ENCODE data around the gene C1RL.

Gene C1RL

DNA sequence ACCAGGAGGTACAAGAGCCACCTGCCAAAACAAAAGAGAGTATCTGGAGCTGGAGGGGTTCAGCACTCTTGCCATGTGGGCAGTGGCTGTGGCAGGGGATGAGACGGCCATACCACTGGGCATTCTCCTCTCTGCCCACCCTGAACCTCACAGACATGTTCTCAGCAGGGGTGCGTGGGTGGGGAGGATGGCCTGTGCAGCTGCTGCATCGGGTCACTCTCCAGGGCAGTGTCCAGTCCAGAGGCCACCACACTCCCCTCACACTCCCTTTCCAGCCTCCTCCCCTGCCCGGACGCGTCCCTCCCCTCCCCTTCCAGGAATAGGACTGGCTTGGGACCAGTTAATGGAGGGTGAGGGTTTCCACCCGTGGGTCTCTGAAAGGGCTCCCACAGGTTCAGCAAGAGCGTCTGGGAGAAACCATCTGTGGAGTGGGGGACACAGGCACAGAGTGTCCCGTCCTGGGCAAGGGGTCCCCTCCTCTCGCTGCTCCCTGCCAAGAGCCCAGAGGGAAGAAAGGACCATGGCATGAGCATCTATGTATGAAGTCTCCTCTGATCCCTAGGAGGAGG, 17.3 kb downstream of the C1RL start:
- DNase-seq: no peak

- no peak for DNase-seq
Measured at GRCh38 chr12:7091171-7091570, 17.8 kb downstream of the C1RL start.

GRCh38 chr12:7090222-7090998, 18.6 kb downstream of the C1RL start:
- DNase-seq: no peak

- DNase-seq: no peak
Measured at GRCh38 chr12:7089196-7089871, 19.7 kb downstream of the C1RL start.

GRCh38 chr12:7083125-7083524, 25.9 kb downstream of the C1RL start:
- no peak for DNase-seq

DNA sequence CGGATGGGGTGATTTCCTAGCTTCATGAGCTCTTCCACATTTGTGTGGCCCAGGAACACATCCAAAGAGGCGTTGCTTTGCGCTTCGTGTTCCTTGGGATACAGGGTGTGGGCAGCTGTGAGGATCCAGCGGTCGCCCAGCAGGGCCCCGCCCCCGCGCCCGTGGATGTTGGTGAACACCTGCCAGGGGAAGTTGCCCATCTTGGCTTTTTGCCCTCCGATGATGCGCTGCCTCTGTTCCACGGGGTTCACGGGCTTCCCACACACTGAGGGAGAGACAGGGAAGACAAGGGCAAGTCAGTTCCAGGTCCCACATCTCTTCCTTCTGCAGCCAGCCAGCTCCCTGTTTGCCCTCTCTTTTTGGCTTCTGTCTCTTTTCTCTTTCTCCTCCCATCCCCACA, 28.0 kb downstream of the C1RL start:
- no peak for DNase-seq

GRCh38 chr12:7079826-7080125, 29.2 kb downstream of the C1RL start:
- DNase-seq: no peak

DNA sequence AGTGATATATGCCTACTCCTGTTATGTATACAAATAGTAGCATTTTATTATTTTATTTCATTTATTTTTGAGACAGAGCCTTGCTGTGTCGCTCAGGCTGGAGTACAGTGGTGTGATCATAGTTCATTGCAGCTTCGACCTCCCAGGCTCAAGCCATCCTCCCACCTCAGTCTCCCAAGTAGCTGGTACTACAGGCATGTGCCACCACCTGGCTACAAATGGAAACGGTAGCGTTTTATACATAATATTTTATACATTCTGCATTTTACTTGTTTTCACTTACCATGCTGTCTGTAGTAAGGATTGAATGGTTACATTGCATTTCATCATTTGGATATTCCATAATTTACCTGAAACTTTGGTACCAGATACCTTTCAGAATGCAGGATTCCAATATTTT, 30.9 kb downstream of the C1RL start:
- no peak for DNase-seq

DNA sequence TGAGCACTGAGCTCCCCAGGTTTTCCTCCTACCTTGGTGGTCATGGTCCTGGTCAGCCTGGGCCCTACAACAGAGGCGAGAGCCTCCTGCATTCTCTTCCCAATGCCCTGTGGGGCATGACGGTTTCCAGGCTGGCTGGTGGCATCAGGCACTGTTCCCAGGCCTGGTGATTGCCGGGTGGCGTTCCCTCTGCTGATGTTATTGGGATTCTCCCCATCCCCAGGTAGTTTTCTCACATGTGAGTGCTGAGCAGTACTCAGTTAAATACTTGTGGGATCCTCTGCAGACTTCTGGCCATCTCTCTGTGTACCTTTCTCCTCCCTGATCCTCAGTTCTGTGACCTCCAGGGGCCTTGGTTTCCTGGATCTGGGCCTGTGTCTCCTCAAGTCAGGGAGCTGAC, 32.5 kb downstream of the C1RL start:
- DNase-seq: no peak

- DNase-seq: no peak
Measured at GRCh38 chr12:7075939-7076338, 33.1 kb downstream of the C1RL start.

GRCh38 chr12:7075518-7075917, 33.5 kb downstream of the C1RL start:
- DNase-seq: no peak

GRCh38 chr12:7073946-7074345, 35.1 kb downstream of the C1RL start:
- peak in 1 of 2 experiments; percentile 47 for DNase-seq

- DNase-seq: no peak
Measured at GRCh38 chr12:7072554-7072953, 36.5 kb downstream of the C1RL start.

DNA sequence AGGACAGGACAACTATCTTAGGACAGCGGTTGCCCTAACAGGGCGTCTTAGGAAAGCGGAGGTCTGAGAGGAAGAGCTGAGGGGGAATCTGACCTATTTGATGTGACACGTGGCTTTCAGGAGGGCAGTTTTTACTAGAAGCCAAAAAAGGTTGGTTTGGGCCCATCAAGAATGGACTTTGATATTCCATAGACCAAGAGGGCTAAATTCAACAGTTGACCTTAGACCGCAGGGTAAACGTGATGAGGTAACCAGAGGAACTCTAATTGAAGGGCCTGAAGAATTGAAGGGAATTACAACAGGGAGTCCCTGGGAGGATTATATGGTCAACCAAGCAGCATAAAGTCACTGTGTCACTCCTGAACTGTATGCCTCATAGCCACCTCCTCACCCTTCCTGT, 37.0 kb downstream of the C1RL start:
- DNase-seq: no peak

DNA sequence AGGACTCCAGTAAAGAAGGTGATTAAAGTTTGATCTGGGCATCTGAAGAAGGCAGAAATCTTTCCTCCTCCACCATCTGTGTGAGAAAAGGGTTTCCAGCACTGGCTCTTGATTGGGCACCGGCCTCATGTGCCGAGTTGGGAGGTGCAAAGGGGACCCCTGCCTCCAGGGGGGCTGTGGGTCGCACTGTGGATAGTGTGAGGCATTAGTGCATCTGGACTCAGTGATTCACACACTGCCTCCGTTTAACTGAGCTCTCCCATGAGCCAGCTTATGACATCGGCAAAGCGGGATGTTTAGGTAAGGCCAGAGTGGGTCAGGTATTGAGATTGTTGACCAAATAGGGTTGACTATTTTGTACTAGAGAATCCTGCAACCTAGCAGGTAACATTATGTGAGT, 39.6 kb downstream of the C1RL start:
- DNase-seq: no peak

DNA sequence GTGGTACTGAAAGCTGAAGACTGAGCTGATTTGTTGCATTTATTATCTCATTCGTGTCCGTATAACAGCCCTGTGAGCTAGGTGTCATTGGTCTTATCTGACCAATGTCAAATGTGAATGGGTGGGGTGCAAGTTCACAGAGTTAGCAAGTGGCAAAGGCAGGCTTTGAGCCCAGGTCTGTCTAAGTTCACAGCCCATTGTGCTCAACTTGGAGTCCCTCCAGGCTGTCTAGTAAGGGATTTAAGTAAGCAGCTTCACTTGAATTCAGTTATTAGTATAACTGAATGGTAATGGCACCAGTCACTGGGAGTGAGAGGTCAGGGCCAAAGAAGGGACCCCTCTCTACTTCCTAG, 40.0 kb downstream of the C1RL start:
- DNase-seq: no peak

DNA sequence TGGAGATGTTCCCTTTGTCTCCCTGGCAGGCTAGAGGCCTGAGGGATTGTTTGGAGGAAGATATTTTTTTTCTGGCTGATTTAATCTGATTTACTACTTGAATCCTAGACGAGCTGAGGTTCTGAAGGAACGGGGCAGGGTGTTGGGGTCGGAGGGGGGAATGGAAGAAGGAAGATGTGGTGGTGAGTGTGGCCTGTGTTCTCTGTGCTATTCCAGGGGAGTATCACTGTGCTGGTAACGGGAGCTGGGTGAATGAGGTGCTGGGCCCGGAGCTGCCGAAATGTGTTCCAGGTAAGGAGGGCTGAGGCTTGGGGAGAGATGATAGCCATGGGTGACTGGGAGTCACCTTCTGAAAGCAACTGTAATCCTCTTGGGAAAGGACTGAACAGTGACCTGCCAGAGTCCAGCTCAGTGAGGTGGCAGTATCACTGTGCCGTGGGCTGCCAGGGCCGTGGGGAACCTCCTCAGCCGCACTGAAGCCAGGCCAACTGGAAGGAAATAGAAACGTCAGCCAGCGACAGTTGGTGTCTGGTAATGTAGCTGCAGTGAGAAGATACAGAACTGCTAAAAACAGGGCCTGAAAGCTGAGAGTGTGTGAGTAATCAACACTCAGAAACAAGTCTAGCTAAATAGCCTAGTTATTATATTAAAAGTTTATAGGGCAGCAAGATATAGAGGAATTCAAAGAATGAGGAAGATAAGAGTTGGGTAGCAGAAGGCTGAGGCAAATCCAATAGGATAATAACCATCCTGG, 40.6 kb downstream of the C1RL start:
- no peak for DNase-seq

DNA sequence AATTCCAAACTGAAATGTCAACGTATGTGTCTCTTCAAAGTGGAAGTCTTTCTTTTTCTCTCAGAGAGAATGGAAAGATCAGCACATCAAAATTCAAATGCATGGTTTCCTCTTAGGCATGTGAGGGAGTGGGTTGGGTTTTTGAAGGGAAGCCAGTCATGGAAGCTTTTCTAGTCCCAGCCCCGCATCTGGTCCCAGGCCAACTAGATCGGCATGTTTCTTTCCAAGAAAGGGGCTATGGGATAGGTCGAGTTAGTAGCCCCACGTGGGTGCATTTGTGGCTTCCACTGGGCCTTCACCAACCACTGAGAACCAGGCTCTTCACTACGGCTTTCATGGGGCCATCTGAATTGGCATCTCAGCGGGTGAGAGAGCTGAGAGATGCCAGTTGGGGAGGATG, 41.9 kb downstream of the C1RL start:
- no peak for DNase-seq

GRCh38 chr12:7066596-7066995, 42.4 kb downstream of the C1RL start:
- DNase-seq: no peak

- DNase-seq: no peak
Measured at GRCh38 chr12:7065073-7065623, 43.9 kb downstream of the C1RL start.

DNA sequence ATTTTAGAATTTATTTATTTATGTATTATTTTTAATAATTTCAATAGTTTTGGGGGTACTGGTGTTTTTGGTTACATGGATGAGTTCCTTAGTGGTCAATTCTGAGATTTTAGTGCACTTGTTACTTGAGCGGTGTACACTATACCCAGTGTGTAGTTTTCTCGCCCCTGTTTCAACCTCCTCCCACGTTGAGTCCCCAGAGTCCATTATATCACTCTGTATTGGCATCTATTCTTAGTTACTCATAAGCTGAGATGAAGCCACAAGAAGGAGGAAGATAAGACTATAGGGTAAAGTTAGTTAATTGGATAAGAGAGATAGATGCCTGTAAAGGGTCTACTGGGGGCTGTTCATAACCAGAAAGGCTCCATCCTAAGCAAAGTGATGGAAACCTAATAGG, 44.5 kb downstream of the C1RL start:
- DNase-seq: no peak

GRCh38 chr12:7061596-7061995, 47.4 kb downstream of the C1RL start:
- no peak for DNase-seq

- no peak for DNase-seq
Measured at GRCh38 chr12:7061138-7061537, 47.9 kb downstream of the C1RL start.
